ENCODE measurements around the gene AGPAT3.
A peak's percentile ranks its signal among the peaks of the same experiment; 100 is the strongest.

Gene AGPAT3

GRCh38 chr21:44018813-44019567 lies 154.0 kb downstream of the AGPAT3 start:
- Mint-ChIP-seq H3K27ac (peak overlapping the region; percentile 36), H3K36me3 (ENCODE audit: low read depth) (peaks cover 16% of the 10 kb centered on the region), H3K4me3 (peak overlapping the region; percentile 45), H3K9me3 (no peaks in the 10 kb centered on the region), H3K27me3 (ENCODE audit: low read depth) (no peaks in the 10 kb centered on the region), H3K4me1 (ENCODE audit: low read depth) (peaks cover 56% of the 10 kb centered on the region)
- no peak for DNase-seq (ENCODE audit: low spot score)

- Mint-ChIP-seq H3K4me3 (peak overlapping the region; percentile 45), H3K27ac (peak overlapping the region; percentile 20), H3K4me1 (ENCODE audit: low read depth) (peaks cover 53% of the 10 kb centered on the region), H3K9me3 (no peaks in the 10 kb centered on the region), H3K36me3 (ENCODE audit: low read depth) (peaks cover 13% of the 10 kb centered on the region), H3K27me3 (ENCODE audit: low read depth) (no peaks in the 10 kb centered on the region)
- no peak for DNase-seq (ENCODE audit: low spot score)
Observed at GRCh38 chr21:44019568-44019958, 154.5 kb downstream of the AGPAT3 start.

- H3K9me3 Mint-ChIP-seq: no peaks in the 10 kb centered on the region
- no peak for DNase-seq (ENCODE audit: low spot score)
- peaks cover 55% of the 10 kb centered on the region for H3K4me1 Mint-ChIP-seq (ENCODE audit: low read depth)
- H3K27ac Mint-ChIP-seq: no peak overlapping the region
- H3K4me3 Mint-ChIP-seq: no peak overlapping the region
- H3K27me3 Mint-ChIP-seq (ENCODE audit: low read depth): no peaks in the 10 kb centered on the region
- H3K36me3 Mint-ChIP-seq (ENCODE audit: low read depth): peaks cover 11% of the 10 kb centered on the region
Observed at GRCh38 chr21:44020551-44020950, 155.5 kb downstream of the AGPAT3 start.

- DNase-seq (ENCODE audit: low spot score): no peak
- Mint-ChIP-seq H3K27ac (peak overlapping the region; percentile 38), H3K4me3 (no peak overlapping the region), H3K27me3 (ENCODE audit: low read depth) (no peaks in the 10 kb centered on the region), H3K9me3 (no peaks in the 10 kb centered on the region), H3K36me3 (ENCODE audit: low read depth) (peaks cover 13% of the 10 kb centered on the region), H3K4me1 (ENCODE audit: low read depth) (peaks cover 57% of the 10 kb centered on the region)
Observed at GRCh38 chr21:44021064-44021463, 156.0 kb downstream of the AGPAT3 start.

- H3K27me3 Mint-ChIP-seq (ENCODE audit: low read depth): no peaks in the 10 kb centered on the region
- H3K4me1 Mint-ChIP-seq (ENCODE audit: low read depth): peaks cover 42% of the 10 kb centered on the region
- no peaks in the 10 kb centered on the region for H3K9me3 Mint-ChIP-seq
- no peak overlapping the region for H3K4me3 Mint-ChIP-seq
- no peak overlapping the region for H3K27ac Mint-ChIP-seq
- DNase-seq (ENCODE audit: low spot score): no peak
- peaks cover 22% of the 10 kb centered on the region for H3K36me3 Mint-ChIP-seq (ENCODE audit: low read depth)
Observed at GRCh38 chr21:44024257-44024656, 159.2 kb downstream of the AGPAT3 start.

GRCh38 chr21:44024887-44025353 lies 159.9 kb downstream of the AGPAT3 start:
- H3K4me3 Mint-ChIP-seq: peak overlapping the region; percentile 19

GRCh38 chr21:44027607-44028286 lies 162.7 kb downstream of the AGPAT3 start:
- Mint-ChIP-seq H3K9me3 (no peaks in the 10 kb centered on the region), H3K4me1 (ENCODE audit: low read depth) (peaks cover 24% of the 10 kb centered on the region), H3K27me3 (ENCODE audit: low read depth) (no peaks in the 10 kb centered on the region), H3K36me3 (ENCODE audit: low read depth) (peaks cover 26% of the 10 kb centered on the region), H3K27ac (no peak overlapping the region), H3K4me3 (no peak overlapping the region)
- DNase-seq (ENCODE audit: low spot score): no peak

More at GRCh38 chr21:44024887-44025353, 159.9 kb downstream of the AGPAT3 start:
- no peak for DNase-seq (ENCODE audit: low spot score)
- no peaks in the 10 kb centered on the region for H3K27me3 Mint-ChIP-seq (ENCODE audit: low read depth)
- peak overlapping the region; percentile 57 for H3K27ac Mint-ChIP-seq
- H3K4me1 Mint-ChIP-seq (ENCODE audit: low read depth): peaks cover 39% of the 10 kb centered on the region
- H3K36me3 Mint-ChIP-seq (ENCODE audit: low read depth): peaks cover 21% of the 10 kb centered on the region
- no peaks in the 10 kb centered on the region for H3K9me3 Mint-ChIP-seq

GRCh38 chr21:44028287-44028659 lies 163.2 kb downstream of the AGPAT3 start:
- Mint-ChIP-seq H3K27ac (no peak overlapping the region), H3K36me3 (ENCODE audit: low read depth) (peaks cover 30% of the 10 kb centered on the region), H3K4me1 (ENCODE audit: low read depth) (peaks cover 24% of the 10 kb centered on the region), H3K4me3 (no peak overlapping the region), H3K27me3 (ENCODE audit: low read depth) (no peaks in the 10 kb centered on the region), H3K9me3 (no peaks in the 10 kb centered on the region)
- no peak for DNase-seq (ENCODE audit: low spot score)

GRCh38 chr21:44029460-44030087 lies 164.6 kb downstream of the AGPAT3 start:
- no peak overlapping the region for H3K27ac Mint-ChIP-seq
- H3K4me3 Mint-ChIP-seq: no peak overlapping the region
- H3K27me3 Mint-ChIP-seq (ENCODE audit: low read depth): no peaks in the 10 kb centered on the region
- H3K4me1 Mint-ChIP-seq (ENCODE audit: low read depth): peaks cover 22% of the 10 kb centered on the region
- no peaks in the 10 kb centered on the region for H3K9me3 Mint-ChIP-seq
- no peak for DNase-seq (ENCODE audit: low spot score)
- peaks cover 38% of the 10 kb centered on the region for H3K36me3 Mint-ChIP-seq (ENCODE audit: low read depth)

- no peak for DNase-seq (ENCODE audit: low spot score)
- Mint-ChIP-seq H3K27ac (no peak overlapping the region), H3K36me3 (ENCODE audit: low read depth) (peaks cover 43% of the 10 kb centered on the region), H3K4me1 (ENCODE audit: low read depth) (peaks cover 2% of the 10 kb centered on the region), H3K27me3 (ENCODE audit: low read depth) (no peaks in the 10 kb centered on the region), H3K9me3 (no peaks in the 10 kb centered on the region), H3K4me3 (no peak overlapping the region)
Observed at GRCh38 chr21:44035244-44035643, 170.2 kb downstream of the AGPAT3 start.

Measured in T-helper 2 cell treated with Interferon-gamma antibody and Interleukin-4, amounts not matched to agents 5 μg/mL and 100 μg/mL, for 36 hours (primary cell).